Gastroesophageal sphincter (tissue), 3 donors: ENCODE data around the gene DPYSL4.

Source experiments
- POLR2AphosphoS5 ChIP-seq: sonication (generic); formaldehyde crosslinking; IDR thresholded peaks from one replicate; pipeline ENCODE4 v1.6.1; 2017; ENCODE audit warnings: antibody characterized with exemption
- TF ChIP-seq, protein P1 (sequence below), 4 experiments: fragments of 200-600 bp in 2 of 4; fragments of 450-650 bp in 2 of 4; sonication (generic) in 1 of 4; IDR thresholded peaks; one replicate each; pipeline ENCODE4 v1.5.1; 2017 to 2019; ENCODE audit warnings: antibody characterized with exemption in 4 of 4, mild to moderate bottlenecking in 2 of 4, moderate library complexity in 2 of 4

DNA sequence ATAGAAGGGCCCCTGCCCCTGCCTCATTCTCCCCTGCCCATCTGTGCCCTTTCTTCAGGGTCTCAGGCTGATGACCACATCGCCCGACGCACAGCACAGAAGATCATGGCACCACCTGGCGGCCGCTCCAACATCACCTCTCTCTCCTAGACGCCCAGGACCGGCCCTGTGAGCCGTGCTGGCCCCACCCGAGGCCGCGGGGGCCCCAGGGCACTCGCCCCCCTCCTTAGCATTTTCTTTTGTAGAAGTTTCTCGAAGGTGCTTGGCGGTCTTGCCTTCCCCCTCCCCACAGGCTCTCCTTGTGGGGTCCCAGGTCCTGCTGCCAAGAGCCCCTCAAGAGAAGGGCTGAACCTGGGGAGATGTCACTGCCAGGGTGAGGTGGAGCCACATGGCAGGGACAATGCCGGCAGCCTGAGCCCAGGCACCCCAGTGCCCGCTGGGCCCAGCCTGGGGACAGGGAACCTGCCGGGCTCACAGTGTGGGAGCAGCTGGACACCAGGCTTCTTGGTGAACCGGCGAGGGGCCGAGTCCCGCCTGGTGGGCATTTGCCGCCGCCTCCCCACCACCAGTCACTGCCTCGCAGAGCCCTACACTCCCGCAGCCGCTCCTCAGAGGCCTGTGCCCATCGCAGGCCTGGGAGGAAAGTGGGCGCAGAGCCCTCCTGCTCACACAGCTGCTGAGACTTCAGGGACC lies 18.2 kb downstream of the DPYSL4 start:
- TF ChIP-seq POLR2AphosphoS5: no peak
- TF ChIP-seq, protein P1, sequence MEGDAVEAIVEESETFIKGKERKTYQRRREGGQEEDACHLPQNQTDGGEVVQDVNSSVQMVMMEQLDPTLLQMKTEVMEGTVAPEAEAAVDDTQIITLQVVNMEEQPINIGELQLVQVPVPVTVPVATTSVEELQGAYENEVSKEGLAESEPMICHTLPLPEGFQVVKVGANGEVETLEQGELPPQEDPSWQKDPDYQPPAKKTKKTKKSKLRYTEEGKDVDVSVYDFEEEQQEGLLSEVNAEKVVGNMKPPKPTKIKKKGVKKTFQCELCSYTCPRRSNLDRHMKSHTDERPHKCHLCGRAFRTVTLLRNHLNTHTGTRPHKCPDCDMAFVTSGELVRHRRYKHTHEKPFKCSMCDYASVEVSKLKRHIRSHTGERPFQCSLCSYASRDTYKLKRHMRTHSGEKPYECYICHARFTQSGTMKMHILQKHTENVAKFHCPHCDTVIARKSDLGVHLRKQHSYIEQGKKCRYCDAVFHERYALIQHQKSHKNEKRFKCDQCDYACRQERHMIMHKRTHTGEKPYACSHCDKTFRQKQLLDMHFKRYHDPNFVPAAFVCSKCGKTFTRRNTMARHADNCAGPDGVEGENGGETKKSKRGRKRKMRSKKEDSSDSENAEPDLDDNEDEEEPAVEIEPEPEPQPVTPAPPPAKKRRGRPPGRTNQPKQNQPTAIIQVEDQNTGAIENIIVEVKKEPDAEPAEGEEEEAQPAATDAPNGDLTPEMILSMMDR (IDR thresholded peaks at IDR 0.05): no peak
